PC-3 (cell line): ENCODE results near the gene CDK19. TPM values are rescaled to one million over a fixed set of nuclear protein-coding genes. Genes with fewer than 3 reads are reported as not detected.

Source experiments
- ATAC-seq: fragments of 200-7000 bp; cut with Tn5 transposase; 2 replicates; pipeline ENCODE4 v1.9.1; 2020; ENCODE audit warnings: mild to moderate bottlenecking, moderate library complexity
- BruUV-seq: library from RNA; stranded (reverse); fragments of 400-500 nt; replicated peaks from 2 replicates; lab custom pipeline; 2021; lab: Mats Ljungman, UMichigan
- CTCF ChIA-PET: fragments of 300-600 bp; sonication (Branson Sonifier 250); formaldehyde crosslinking; loops from one replicate; lab custom pipeline; 2022; ENCODE audit warnings: antibody characterized with exemption; lab: Charles Lee
- POLR2A ChIA-PET: fragments of 300-600 bp; sonication (Branson Sonifier 250); formaldehyde crosslinking; loops from one replicate; lab custom pipeline; 2022; ENCODE audit warnings: antibody characterized with exemption; ENCODE audit not compliant: unreplicated experiment; lab: Charles Lee
- DNase-seq: peaks from one replicate; pipeline ENCODE4 v3.0.0-alpha.2; 2015
- H2AFZ ChIP-seq: fragments of 300-600 bp; sonication (generic); 2 replicates; pipeline ENCODE4 v1.6.0; 2016; ENCODE audit warnings: antibody characterized with exemption, low read length
- H3F3A ChIP-seq: fragments of 300-600 bp; sonication (generic); one replicate; pipeline ENCODE4 v1.6.0; 2017; ENCODE audit warnings: antibody characterized with exemption, low read length, control low read depth, mild to moderate bottlenecking; ENCODE audit not compliant: unreplicated experiment
- H3K27ac ChIP-seq: fragments of 300-600 bp; sonication (generic); 2 replicates; pipeline ENCODE4 v1.5.1; 2016; ENCODE audit warnings: mild to moderate bottlenecking, low read length
- H3K27me3 ChIP-seq: fragments of 300-600 bp; sonication (generic); 2 replicates; pipeline ENCODE4 v1.6.1; 2016; ENCODE audit warnings: low read length, mixed read lengths
- H3K36me3 ChIP-seq: fragments of 300-600 bp; sonication (generic); 2 replicates; pipeline ENCODE4 v1.6.1; 2016; ENCODE audit warnings: low read depth, mixed run types, low read length, mixed read lengths
- H3K4me1 ChIP-seq: fragments of 300-600 bp; sonication (generic); 2 replicates; pipeline ENCODE4 v1.5.1; 2016; ENCODE audit warnings: low read length; ENCODE audit not compliant: insufficient read depth
- H3K4me2 ChIP-seq: fragments of 300-600 bp; sonication (generic); 2 replicates; pipeline ENCODE4 v1.6.0; 2016; ENCODE audit warnings: low read length
- H3K4me3 ChIP-seq: fragments of 300-600 bp; sonication (generic); 2 replicates; pipeline ENCODE4 v1.5.1; 2016; ENCODE audit warnings: mild to moderate bottlenecking, low read length, mixed read lengths
- H3K79me2 ChIP-seq: fragments of 300-600 bp; sonication (generic); 2 replicates; pipeline ENCODE4 v1.6.1; 2017; ENCODE audit warnings: low read length, mixed read lengths
- H3K9ac ChIP-seq: fragments of 300-600 bp; sonication (generic); 2 replicates; pipeline ENCODE4 v1.6.0; 2016; ENCODE audit warnings: mild to moderate bottlenecking, low read length
- H3K9me2 ChIP-seq: fragments of 300-600 bp; sonication (generic); replicated peaks from 2 replicates; pipeline ENCODE4 v1.6.1; 2016; ENCODE audit warnings: mixed run types, low read length, mixed read lengths
- H3K9me3 ChIP-seq: fragments of 300-600 bp; sonication (generic); 2 replicates; pipeline ENCODE4 v1.6.1; 2016; ENCODE audit warnings: low read length, mixed read lengths
- H4K20me1 ChIP-seq: fragments of 300-600 bp; sonication (generic); 2 replicates; pipeline ENCODE4 v1.6.1; 2016; ENCODE audit warnings: low read length, mixed read lengths
- CTCF ChIP-seq: fragments of 300-600 bp; sonication (generic); conservative IDR thresholded peaks from 2 replicates; pipeline ENCODE4 v1.5.1; 2017; ENCODE audit warnings: antibody characterized with exemption, low read depth, mild to moderate bottlenecking, low read length
- EZH2 ChIP-seq: fragments of 300-600 bp; sonication (generic); IDR thresholded peaks from one replicate; pipeline ENCODE4 v1.6.1; 2017; ENCODE audit warnings: antibody characterized with exemption, mild to moderate bottlenecking, low read length; ENCODE audit not compliant: unreplicated experiment
- EZH2phosphoT487 ChIP-seq: fragments of 300-600 bp; sonication (generic); IDR thresholded peaks from 2 replicates; pipeline ENCODE4 v1.6.1; 2018; ENCODE audit warnings: mild to moderate bottlenecking, antibody characterized with exemption, low read length, borderline replicate concordance
- intact Hi-C: fragments of 100-400 bp; cut with micrococcal nuclease; formaldehyde crosslinking; loops from 2 replicates; pipeline ENCODE4 v1.9.0; 2023
- total RNA-seq: library from RNA; depleted of rRNA; stranded (reverse); fragments of >200 nt; gene quantifications from 2 replicates; pipeline ENCODE4 v1.2.3, GENCODE V29; 2014

The CDK19 gene
- total RNA-seq, 1 experiment from 2014 or later: 4.2 TPM

- peak overlapping the region; percentile 75 for H3K4me2 ChIP-seq
- H3K79me2 ChIP-seq: no peaks in the 10 kb centered on the region
- H3K9me3 ChIP-seq: no peaks in the 10 kb centered on the region
- H4K20me1 ChIP-seq: no peaks in the 10 kb centered on the region
- H3K27ac ChIP-seq: peak overlapping the region; percentile 80
- H3K9me2 ChIP-seq: no peaks in the 10 kb centered on the region
- H3K36me3 ChIP-seq: no peaks in the 10 kb centered on the region
- no peaks in the 10 kb centered on the region for H3K27me3 ChIP-seq
- DNase-seq (peak; percentile 78), ATAC-seq (peak; percentile 88)
- POLR2A ChIA-PET: interaction anchor here (0.5 to 1.2 kb wide), 5 partner anchors 133 to 276 kb away, joined by 3 to 26 read pairs (median 4); partner anchors contain the start of genes CDK19 and GTF3C6
- peaks cover 17% of the 10 kb centered on the region for H3K4me1 ChIP-seq
- intact Hi-C loops: loop anchor here (1.0 to 5.0 kb wide), 6 partner anchors 65 to 315 kb away; partner anchors contain the start of genes AMD1 and CDK19
- TF ChIP-seq EZH2 (no peak), CTCF (peak; percentile 84)
- no peaks in the 10 kb centered on the region for H3F3A ChIP-seq
- BruUV-seq: no TSS peak
- no peak overlapping the region for H2AFZ ChIP-seq
- peak overlapping the region; percentile 28; the same call in 1 of the 2 replicates for H3K4me3 ChIP-seq
- peak overlapping the region; percentile 60 for H3K9ac ChIP-seq
- CTCF ChIA-PET: interaction anchor here (0.5 to 1.6 kb wide), 11 partner anchors 8 to 327 kb away, joined by 3 to 7 read pairs (median 3); no protein-coding TSS in a partner anchor
Observed at GRCh38 chr6:110682460-110682853, 132.8 kb downstream of the CDK19 start.

- no peak for TF ChIP-seq EZH2
- TF ChIP-seq CTCF: no peak
- no peak for TF ChIP-seq EZH2phosphoT487
- intact Hi-C loops: loop anchor here (1.0 to 5.0 kb wide), 7 partner anchors 64 to 316 kb away; partner anchors contain the start of genes AMD1 and CDK19
- ChIA-PET CTCF (interaction anchor here (0.5 to 1.6 kb wide), 10 partner anchors 18 to 480 kb away, joined by 3 to 6 read pairs (median 3); partner anchors contain the start of gene AMD1), POLR2A (interaction anchor here (0.5 to 1.2 kb wide), 3 partner anchors 153 to 277 kb away, joined by 3 to 5 read pairs (median 3); partner anchors contain the start of gene GTF3C6)
- H3K9me2 ChIP-seq: no peaks in the 10 kb centered on the region
- peak overlapping the region; percentile 80 for H3K27ac ChIP-seq
- ATAC-seq: peak; percentile 77
- peak; percentile 61 for DNase-seq
- no peaks in the 10 kb centered on the region for H4K20me1 ChIP-seq
- TSS peak; percentile 83 for BruUV-seq
- H3K36me3 ChIP-seq: no peaks in the 10 kb centered on the region
- peak overlapping the region; percentile 28 for H3K4me3 ChIP-seq
- no peaks in the 10 kb centered on the region for H3K9me3 ChIP-seq
- no peaks in the 10 kb centered on the region for H3K79me2 ChIP-seq
- H2AFZ ChIP-seq: no peak overlapping the region
- peaks cover 17% of the 10 kb centered on the region for H3K4me1 ChIP-seq
- no peaks in the 10 kb centered on the region for H3F3A ChIP-seq
- H3K9ac ChIP-seq: peak overlapping the region; percentile 60
- H3K27me3 ChIP-seq: no peaks in the 10 kb centered on the region
- H3K4me2 ChIP-seq: peak overlapping the region; percentile 75
Observed at GRCh38 chr6:110681543-110682459, 133.5 kb downstream of the CDK19 start.
